Embryonic facial prominence (tissue), 1 donor: ENCODE data around the gene PANK2.
"Not testable (repeated sequence)": the region's sequence is repeated elsewhere in the genome, so short reads cannot be mapped to it uniquely, and the experiment has no call there.

Source experiments
- DNase-seq: peaks from one replicate; pipeline ENCODE4 v3.0.0-alpha.2; 2016; ENCODE audit errors: extremely low spot score

PANK2 gene

DNA sequence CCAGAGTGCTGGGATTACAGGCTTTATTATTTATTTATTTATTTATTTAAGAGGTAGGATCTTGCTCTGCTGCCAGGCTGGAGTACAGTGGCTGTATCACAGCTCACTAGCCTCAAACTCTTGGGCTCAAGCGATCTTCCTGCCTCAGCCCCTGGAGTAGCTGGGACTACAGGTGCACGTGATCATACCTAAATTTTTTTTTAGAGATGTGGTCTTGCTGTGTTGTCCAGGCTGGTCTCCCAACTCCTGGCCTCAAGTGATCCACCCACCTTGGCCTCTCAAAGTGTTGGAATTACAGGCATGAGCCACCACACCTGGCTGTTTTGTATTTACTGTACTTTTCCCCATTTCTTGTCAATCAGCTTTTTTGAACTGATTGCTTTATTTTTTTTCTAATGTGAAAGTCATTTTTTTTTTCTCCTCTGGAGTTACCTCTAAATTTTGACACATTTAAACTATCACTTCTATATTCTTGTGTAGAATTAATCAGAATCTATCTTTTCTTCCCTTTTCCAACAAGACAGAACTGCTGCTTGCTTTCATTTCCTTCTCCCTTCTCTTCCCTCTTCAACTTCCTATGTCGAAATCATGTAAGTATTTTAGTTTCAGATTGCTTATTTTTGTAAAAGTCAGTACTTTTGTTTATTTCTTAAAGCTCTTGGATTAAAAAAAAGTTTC is 12.0 kb downstream of the PANK2 start:
- no peak for DNase-seq

DNA sequence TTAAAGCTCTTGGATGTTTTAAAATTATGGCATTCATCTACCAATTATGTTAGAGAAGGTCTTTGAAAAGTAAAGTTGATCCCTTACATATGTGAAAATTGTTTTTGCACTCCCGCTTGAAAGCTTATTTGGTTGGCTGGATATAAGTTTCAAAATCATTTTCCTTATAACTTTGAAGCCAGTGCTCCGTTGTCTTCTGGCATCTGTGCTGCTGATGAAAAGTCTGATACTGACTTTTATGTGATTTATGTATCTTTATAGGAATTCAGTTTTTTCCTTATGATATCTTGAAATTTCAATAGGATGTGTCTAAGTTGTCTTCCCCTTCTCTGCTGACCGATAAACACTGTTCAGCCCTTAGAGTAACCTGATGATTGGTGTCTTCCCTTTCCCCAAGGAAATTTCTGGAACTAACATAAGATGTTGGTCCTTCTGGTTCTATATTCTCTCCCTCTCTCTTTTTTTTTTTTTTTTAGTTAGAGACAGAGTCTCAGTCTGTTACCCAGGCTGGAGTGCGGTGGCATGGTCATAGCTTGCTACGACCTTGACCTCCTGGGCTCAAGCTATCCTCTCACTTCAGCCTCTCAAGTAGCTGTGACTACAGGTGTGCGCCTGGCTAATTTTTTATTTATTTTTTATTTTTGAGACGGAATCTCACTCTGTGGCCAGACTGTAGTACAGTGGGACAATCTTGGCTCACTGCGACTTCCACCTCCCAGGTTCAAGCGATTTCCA is 12.7 kb downstream of the PANK2 start:
- no peak for DNase-seq

DNA sequence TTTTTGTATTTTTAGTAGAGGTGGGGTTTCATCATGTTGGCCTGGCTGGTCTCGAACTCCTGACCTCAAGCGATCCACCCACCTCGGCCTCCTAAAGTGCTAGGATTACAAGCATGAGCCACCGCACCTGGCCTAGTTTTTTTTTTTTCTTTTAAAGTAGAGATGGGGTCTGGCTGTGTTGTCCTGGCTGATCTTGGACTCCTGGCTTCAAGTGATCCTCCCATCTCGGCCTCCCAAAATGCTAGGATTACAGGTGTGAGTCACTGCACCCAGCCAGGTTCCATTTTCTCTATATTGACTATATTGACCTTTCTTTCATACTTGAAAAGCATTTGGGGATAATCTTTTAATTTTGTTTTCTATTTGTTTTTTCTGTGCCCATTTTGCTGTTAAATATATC is 13.3 kb downstream of the PANK2 start:
- no peak for DNase-seq

DNA sequence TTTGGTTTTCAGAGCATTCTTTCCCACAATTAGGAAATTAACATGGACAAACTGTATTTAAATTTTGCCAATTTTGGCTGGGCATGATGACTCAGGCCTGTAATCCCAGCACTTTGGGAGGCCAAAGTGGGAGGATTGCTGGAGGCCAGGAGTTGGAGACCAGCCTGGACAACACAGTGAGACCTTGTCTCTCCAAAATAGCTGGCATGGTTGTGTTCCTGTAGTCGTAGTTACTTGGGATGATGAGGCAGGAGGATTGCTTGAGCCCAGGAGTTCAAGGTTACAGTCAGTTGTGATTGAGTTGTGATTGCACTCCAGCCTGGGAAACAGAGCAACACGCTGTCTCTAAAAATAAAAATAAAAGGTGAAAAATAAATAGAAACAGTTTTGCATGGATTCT is 15.0 kb downstream of the PANK2 start:
- no peak for DNase-seq

DNA sequence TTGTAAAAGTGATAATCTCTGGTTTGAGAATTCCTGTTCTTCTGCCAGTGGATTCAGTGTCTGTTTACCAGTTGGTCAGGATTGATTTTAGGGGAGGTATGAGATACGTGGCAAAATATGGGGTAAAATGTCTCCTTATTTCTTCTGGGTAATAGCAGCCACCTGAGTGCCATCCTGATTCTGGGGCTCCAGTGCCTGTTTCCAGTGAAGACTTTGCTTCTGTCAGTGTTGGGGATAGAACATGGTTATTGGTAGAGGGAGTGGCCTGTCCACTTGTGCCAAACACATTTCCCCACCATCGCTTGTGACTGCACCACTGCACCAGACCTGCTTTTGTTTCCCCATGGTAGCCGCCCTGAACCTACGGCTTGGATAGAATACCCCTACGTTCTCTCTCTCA is 15.7 kb downstream of the PANK2 start:
- no peak for DNase-seq

DNA sequence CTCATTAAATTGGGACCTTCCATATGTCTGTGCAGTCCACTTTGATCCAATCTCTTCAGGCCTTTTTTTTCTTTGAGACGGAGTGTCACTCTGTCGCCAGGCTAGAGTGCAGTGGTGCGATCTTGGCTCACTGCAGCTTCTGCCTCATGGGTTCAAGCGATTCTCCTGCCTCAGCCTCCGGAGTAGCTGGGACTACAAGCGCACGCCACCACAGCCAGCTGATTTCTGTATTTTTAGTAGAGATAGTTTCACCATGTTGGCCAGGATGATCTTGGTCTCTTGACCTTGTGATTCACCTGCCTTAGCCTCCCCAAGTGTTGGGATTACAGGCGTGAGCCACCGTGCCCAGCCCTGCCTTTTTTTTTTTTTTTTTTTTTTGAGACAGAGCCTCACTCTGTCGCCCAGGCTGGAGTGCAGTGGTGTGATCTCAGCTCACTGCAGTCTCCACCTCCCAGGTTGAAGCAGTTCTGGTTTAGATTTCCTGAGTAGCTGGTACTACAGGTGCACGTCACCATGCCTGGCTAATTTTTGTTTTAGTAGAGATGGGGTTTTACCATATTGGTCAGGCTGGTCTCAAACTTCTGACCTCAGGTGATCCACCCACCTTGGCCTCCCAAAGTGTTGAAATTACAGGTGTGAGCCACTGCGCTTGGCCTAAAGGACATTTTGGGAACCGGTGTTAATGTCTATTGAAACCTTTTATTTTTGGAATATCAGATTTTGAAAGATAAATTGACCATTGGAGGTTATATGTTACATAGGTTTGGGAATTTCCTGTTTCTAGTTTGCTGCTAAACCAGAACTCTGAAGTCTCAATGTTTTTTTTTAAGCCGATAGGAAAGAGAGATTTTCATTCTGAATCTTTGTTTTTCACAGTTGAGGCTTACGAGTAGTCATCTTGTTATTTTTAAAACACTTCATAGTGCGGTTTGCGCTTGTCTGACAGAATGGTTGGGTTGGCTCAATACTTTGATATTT is 17.8 kb downstream of the PANK2 start:
- DNase-seq, result not testable (repeated sequence)

DNA sequence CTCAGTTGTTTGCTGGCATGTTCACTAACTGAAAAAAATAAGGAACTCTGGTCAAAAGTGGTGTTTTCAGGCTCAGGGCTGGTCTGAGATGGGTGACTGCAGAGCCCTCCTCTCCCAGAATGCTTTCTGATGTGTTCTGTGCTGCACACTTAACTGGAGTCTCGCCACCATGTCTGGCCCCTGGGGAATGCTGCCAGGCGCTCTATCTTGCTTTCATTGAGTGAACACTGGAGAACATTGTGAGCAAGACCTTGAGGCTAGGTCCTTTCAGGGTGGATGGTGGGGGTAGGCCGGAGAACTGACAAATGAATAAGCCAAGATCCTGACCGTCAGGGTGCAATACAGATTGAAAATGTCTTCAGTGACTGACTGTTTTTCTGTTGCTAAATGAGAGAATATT is 19.5 kb downstream of the PANK2 start:
- no peak for DNase-seq

DNA sequence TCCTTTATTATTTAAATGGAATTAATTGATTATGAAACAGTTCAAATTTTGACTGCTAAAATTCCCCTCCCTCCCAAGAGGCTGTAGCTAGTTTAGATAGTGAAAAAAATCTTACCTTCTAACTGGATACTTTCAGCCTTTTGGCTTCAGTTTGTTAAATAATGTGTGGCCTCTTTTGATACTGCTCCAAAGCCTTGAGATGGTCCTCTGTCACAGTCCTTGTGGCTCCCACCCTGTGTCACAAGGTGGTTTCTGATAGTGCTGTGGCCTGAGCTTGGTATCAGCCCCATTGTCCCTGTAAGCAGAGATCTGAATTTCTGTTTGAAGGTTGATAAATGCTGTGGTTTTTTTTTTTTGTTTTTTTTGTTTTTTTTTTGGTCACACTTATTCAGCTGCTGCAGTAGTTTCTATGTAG is 20.8 kb downstream of the PANK2 start:
- no peak for DNase-seq

DNA sequence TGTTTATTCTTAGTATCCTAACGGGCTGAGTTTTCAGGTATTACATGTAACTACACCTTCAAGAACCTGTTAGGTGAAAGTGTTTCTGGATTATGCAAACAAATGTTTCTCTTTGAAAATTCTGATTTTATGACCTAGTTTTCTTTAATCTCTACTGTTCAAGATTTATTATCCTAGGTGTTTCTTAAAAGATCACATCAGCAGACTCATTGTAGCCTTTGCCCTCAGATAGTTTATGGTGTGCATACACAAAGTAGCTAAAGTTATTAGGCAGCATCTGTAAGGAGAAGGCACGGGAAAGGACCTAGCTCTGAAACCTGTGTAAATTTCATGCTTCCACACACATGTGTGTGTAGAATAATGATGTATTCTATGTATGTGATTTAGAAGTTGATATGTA is 21.7 kb downstream of the PANK2 start:
- no peak for DNase-seq

DNA sequence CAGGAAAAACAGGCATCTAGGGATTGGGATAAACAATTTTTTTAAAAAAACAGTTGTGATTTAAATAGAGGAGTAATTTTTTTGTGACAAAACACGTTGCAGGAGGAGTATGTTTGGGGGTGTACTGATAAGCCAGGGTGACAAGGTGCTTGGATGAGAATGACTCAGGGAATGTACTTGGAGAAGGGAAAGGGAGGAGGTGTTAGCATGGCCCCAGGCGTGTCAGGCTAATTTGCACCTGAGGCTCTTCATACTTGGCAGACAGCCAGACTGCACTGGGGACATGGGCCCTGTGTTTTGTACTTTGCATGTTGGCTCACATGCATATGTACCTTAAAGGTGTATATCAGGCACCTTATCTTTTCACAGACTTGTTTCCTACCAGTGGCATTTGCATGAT is 22.8 kb downstream of the PANK2 start:
- no peak for DNase-seq

DNA sequence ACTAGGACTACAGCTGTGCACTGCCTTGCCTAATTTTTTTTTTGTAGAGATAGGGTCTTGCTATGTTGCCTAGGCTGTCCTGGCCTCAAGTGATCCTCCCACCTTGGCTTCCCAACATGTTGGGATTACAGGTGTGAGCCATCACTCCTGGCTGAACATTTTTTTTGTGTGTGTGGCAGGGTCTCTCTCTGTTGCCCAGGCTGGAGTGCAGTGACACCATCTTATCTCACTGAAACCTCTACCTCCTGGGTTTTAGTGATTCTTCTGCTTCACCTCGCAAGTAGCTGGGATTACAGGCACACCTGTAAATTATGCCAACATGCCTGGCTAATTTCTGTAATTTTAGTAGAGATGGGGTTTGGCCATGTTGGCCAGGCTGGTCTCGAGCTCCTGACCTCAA is 25.3 kb downstream of the PANK2 start:
- DNase-seq, result no peak

DNA sequence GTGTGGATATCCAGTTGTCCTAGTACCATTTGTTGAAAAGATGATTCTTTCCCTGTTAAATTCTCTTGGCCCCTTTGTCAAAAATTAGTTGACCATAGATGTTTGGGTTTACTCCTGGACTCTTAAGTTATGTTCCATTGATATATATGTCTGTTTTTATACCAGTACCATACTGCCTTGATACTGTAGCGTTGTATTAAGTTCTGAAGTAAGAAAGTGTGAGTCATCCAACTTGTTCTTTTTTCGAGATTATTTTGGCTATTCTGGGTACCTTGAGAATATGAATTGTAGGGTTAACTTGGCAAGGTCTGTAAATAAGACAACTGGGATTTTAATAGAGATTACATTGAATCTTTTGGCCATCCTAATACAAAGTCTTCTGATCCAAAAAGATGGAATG is 26.5 kb downstream of the PANK2 start:
- no peak for DNase-seq

DNA sequence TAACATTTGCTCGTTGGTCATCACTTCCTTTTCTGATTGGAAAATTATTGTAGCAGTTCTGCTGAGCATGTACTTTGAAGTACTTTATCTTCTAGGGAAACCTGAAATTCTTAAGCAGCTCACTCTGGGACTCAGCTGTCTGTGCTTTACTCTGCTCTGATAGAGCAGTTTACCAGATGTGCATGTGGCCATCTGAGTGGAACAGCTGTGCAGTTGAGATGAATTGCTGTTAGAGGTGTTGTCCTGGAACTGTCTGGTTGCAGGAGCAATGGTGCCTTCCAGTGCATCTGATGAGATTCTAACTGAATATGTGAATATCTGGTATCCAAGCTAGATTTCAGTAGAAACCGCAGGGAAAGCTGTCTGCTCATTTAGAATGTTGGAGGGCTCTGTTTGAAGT is 27.2 kb downstream of the PANK2 start:
- DNase-seq, result no peak

DNA sequence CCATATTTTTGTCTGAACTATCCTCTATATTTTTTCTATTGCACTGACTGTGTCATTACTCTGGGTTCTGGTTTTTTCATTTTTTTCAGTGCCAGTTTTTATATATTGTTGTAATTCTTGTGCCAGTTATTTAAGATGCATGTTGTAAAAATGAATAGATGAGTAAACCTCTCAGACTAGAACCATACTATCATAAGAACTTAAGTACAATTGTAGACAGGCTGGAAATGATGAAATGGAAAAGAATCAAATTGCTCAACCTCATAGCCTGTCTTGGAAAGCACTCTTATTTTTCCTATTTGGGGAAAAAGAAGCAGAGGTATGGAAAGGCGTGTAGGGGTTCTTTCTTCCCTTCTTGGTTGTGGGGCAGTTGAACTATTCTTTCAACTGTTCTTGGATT is 30.2 kb downstream of the PANK2 start:
- no peak for DNase-seq

DNA sequence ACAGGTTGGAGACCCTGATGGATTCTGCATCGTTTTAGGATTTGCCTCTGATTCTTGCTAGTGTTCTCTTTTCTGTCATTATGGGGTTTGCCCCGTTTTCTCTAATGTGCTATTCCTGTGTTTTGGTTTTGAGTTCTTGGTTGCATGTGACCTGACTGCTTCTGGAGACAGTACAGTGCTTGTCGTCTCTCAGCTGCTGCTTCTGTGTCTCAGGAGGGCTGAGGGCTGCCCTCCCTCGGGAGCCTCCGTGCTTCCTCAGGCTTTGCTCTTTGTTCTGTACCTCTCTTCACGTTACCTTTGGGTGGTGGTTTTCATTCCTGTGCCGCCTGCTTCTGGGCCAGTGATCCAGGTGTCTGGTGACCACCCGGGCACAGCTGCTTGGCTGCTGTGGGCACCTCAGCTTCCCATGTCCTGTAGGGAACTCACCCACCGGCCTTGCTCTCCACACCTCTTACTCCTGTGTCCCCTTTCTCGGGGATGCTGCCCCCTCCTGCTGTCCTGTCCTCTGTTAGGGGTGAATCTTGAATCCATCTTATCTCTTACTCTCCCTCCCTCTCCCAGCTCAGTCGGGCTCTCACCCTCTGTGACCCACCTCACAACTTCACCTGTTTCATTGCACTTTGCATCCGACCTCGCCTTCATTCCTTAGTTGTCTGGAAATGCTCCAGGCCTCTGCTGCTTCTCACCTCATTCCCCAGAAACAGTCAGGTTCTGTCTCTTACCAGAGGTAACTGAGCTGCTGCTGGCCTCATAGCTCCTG is 33.2 kb downstream of the PANK2 start:
- DNase-seq, result no peak

DNA sequence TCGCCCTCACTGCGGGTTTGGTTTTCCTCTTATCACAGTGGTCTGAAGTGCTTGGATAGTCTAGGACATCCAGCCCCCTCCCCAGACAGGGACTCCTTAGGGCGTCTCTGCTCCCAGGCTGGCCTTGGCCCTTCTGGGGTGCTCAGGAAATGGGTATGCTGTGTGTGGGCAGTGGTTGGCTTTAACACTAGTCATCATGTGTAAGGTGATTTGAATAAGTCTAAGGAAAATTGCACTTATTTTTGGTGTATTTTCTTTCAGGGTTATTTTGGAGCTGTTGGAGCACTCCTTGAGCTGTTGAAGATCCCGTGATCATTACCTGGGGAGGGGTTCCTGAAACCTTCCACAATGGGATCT is 33.8 kb downstream of the PANK2 start:
- no peak for DNase-seq

DNA sequence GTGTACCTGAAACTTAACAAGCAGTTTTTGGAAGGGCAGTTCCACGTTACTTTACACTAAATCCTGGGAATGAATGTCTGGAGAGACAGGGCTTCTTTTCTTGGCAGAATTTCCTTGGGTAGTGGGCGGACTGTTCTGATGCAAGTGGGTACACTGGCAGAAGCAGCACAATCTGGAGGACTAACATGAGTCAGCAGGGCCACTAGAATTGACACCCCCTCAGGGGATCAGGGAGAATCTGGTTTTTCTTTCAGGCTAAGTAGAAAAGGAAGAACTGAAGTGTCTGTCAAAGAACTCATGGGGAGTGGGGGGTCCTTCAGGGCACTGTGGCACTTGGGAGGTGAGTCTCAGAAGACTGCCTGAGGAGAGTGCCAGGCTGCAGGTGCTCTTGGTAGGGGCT is 34.6 kb downstream of the PANK2 start:
- no peak for DNase-seq

DNA sequence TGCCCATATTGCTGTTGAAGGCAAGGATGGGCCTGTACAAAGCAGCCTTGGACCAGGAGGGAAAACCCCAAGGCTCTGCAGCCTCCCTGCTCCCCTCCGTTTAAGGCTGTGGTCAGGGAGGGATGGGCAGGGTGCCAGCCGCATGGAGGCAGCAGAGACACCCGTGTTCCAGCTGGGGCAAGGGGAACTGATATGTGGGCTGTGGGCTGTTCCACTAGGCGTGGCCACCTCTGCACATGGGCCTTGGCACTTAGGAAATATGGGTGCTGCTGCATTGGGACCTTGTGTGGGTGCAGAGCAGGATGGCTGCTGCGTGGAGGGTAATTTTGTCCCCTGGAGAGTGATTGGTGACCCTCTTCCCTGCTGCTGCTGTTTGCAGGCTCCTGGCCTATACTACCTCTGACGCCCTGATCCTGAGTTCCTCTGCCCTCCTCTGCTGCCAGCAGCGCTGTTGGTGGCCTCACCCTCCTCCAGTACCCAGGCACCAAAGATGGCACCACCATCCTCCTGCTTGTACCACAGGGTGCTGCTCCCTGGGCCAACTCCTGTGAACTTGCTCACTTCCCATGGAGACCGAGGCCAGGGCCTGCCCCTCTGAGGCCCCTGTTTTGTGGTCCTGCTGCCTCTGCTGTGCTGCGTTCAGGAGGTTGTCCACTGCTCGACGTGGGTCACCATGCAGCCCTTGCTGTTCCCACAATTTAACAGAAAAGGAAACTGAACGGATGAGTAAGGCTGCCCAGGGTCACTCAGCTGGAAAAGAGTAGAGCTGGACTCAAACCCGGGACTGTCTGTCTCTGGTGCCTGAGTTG is 35.3 kb downstream of the PANK2 start:
- no peak for DNase-seq

DNA sequence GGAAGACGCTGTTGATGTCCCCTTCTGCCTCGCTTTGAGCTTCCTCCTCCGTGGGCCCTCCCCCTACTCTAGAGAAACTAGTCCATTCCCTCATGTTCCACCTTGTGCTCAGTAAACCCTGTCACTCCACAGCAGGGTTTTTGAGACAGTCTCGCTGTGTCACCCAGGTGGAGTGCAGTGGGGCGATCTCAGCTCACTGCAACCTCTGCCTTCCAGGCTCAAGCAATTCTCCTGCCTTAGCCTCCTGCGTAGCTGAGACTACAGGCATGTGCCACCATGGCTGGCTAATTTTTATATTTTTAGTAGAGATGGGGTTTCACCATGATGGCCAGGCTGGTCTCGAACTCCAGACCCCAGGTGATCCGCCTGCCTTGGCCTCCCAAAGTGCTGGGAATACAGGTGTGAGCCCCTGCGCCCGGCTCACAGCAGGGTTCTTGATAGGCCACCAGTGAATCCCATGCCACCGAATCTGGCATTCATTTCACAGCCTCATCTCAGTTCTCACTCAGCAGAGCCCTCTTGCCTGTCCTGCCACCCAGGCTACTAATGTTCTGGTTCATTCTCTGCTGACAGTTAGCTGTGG is 36.0 kb downstream of the PANK2 start:
- no peak for DNase-seq

DNA sequence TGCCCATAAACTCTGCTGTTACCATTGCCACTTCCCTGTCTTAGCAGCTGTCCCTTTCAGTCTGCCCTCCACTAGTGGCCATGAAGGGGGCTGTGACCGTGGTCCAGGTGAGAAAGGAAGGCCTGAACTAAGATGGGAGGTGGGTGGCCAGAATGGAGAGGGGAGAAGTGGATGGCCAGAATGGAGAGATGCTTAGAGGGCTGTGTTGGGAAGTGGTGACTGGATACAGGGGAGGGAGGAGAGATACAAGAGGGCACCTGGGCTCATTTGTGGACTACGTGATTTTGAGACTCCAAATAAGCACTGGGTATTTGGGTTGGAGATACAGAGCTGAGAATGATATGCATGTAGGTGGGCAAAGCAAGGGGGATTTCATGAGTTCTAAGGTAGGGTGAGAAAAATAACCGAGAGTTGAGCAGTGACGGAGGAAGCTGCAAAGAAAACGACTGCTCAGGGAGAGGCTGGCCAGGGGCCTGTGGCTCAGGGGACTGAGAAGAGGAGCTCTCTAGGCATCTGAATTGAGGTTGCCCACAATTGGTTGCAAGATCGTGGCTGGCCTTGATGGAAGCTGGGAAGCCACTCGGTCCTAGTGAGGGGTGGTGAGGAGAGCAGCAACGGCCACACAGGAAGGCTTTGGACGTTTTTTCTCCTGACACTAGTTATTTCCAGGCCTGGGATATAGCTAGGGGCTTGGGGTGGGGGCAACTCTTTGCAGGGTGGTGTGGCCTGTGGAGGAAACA is 36.9 kb downstream of the PANK2 start:
- DNase-seq, result no peak
